HG03354 (cell line): ENCODE measurements around the gene PSAPL1.

Experiments
- ATAC-seq: cut with Tn5 transposase; IDR thresholded peaks from one replicate; pipeline ENCODE4 v1.9.1; 2021; ENCODE audit warnings: mild to moderate bottlenecking; ENCODE audit not compliant: unreplicated experiment, poor library complexity, severe bottlenecking

PSAPL1 gene

GRCh38 chr4:7432531-7433375 is 2.0 kb downstream of the PSAPL1 start:
- no peak for ATAC-seq

DNA sequence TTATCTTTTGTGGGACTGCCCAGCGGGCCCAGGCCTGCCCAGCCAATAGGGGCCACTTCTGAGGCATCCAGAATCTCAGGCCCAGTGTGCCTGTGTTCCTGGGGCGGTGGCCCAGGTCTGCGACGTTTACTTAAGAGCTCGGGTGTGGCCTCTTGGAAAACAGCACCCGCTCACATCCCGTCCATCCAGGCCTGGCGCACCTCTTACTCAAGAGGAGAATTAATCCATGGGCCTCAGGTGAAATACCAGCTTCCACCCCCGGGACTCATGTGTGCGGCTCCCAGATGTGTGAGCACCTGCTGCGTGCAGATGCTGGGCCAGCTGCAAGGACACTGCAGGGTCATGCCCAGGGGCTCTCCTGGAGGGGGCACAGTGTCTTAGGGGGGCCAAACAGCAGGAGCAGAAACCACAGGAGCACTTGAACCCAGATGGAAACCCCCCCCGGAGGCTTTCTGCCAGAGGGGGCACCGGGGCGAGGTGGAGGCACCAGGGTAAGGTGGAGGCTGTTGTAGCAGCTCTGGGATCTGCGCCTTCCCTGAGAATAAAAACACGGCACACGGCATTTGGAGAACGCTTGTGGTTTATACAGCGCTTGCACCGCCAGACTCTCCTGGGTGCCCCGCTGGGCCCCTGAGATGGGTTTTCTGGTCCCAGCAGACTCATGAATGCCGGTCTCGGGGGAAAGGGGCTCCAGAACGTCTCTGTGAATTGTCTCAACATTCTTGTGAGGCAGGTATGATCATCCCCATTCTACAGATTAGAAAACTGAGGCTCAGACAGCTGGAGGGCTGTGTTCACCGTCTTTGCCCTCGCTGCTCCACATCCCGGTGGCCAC is 2.8 kb downstream of the PSAPL1 start:
- ATAC-seq: no peak

GRCh38 chr4:7430965-7431695 is 3.6 kb downstream of the PSAPL1 start:
- no peak for ATAC-seq

GRCh38 chr4:7430368-7430964 is 4.3 kb downstream of the PSAPL1 start:
- no peak for ATAC-seq

DNA sequence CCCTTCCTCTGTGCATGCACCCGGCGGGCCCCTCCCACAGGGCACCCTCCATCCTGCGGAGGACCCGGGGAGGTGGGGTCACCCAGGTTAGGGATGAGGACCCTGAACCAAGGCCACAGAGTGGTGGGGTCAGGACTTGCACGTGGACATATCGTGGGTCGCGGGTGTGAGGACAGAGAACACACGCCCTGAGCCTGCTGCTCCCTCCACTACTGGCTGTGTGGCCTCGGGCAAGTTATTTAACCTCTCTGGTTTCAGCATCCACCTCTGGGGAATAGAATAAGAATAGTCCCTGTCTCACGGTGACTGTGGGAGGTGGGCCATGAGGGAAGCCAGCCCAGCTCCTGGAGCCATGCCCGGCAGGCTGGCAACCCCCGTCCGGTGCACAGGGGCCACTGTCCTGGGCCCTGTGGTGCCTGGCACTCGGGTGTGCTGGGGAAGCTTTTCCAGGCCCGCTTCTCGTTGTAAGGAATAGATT is 5.1 kb downstream of the PSAPL1 start:
- no peak for ATAC-seq

DNA sequence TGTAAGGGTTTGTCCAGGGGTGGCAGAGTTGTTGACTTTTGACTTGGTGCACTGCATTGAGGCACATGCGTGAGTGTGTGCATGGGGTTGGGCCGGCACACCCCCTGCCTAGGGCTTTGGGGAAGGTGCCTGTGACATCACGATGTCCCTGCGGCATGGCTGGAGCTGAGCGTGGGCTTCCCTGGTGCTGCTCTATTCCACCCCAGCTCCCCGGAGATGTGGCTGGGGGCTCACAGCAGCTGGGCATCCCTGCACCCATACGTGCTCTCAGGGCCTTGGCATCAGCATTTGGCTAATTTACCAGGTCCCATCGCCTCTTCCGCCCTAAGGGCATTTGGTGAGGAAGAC is 5.7 kb downstream of the PSAPL1 start:
- no peak for ATAC-seq

GRCh38 chr4:7428261-7429068 is 6.3 kb downstream of the PSAPL1 start:
- ATAC-seq: no peak

- no peak for ATAC-seq
These were observed 6.9 kb downstream of the PSAPL1 start for GRCh38 chr4:7427831-7428260.

GRCh38 chr4:7427361-7427760 is 7.4 kb downstream of the PSAPL1 start:
- no peak for ATAC-seq

- no peak for ATAC-seq
These were observed 8.1 kb downstream of the PSAPL1 start for GRCh38 chr4:7426525-7427171.

GRCh38 chr4:7425591-7426468 is 8.9 kb downstream of the PSAPL1 start:
- no peak for ATAC-seq

DNA sequence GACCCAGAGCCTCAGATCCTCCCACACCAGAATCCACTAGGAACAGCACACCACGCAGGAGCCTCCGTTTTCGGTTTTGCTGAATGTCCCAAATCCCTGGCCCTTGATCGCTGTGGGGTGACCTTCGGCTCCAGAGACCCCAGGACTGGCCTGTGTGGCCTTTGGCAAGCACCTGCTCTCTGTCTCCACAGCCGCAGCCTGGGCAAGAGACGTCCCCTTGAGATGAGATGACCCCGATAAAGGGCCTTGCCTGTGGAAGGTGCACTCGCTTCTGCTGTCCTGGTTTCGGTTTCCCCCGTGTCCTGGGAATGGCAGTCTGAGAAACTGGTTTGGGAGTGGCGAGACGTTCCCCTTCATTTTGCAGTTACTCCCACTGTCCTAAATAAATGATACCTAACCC is 9.6 kb downstream of the PSAPL1 start:
- ATAC-seq: no peak

- no peak for ATAC-seq
These were observed 10.1 kb downstream of the PSAPL1 start for GRCh38 chr4:7424553-7425111.

GRCh38 chr4:7423801-7424552 is 10.8 kb downstream of the PSAPL1 start:
- no peak for ATAC-seq

- no peak for ATAC-seq
These were observed 11.3 kb downstream of the PSAPL1 start for GRCh38 chr4:7423391-7423790.

DNA sequence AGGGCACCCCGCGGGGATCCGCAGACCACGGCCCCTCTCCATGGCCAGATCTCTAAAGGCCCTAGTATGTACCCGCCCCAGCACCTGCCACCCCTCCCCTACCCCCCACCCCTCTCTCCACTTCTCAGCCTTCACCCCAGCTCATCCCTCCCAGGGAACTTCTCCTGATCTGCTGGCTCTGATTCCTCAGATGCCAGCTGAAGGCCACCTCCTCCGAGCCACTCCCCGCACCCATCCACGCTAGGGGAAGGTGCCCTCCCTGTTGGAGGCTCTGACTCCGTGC is 11.9 kb downstream of the PSAPL1 start:
- no peak for ATAC-seq
